IMR-90 (cell line): ENCODE data around the gene VGLL2. TPM values are rescaled to one million over a fixed set of nuclear protein-coding genes. Genes with fewer than 3 reads are reported as not detected.

Source experiments
- ATAC-seq: fragments of 200-7000 bp; cut with Tn5 transposase; 2 replicates; pipeline ENCODE4 v1.9.1; 2020; ENCODE audit warnings: low read depth, mild to moderate bottlenecking, moderate library complexity
- BruUV-seq: library from RNA; stranded (reverse); fragments of 400-500 nt; replicated peaks from 2 replicates; lab custom pipeline; 2021; lab: Mats Ljungman, UMichigan
- CTCF ChIA-PET: fragments of 300-600 bp; formaldehyde crosslinking; extraction: SDS; loops from one replicate; lab custom pipeline; 2021; ENCODE audit warnings: antibody characterized with exemption; lab: Yijun Ruan, JAX
- POLR2A ChIA-PET: fragments of 300-600 bp; sonication (Branson Sonifier 250); formaldehyde crosslinking; loops from one replicate; lab custom pipeline; 2022; ENCODE audit warnings: antibody characterized with exemption; ENCODE audit not compliant: unreplicated experiment; lab: Charles Lee
- DNase-seq: peaks from one replicate; pipeline ENCODE4 v3.0.0; 2013
- H2AFZ ChIP-seq: replicated peaks from 2 replicates; pipeline ENCODE3; 2013; ENCODE audit warnings: low read length, mild to moderate bottlenecking; ENCODE audit not compliant: poor library complexity
- H2AK5ac ChIP-seq: 2 replicates; pipeline ENCODE4 v1.6.1; 2013; ENCODE audit warnings: low read depth, low read length, inconsistent platforms
- H2AK9ac ChIP-seq: replicated peaks from 2 replicates; pipeline ENCODE3; 2013; ENCODE audit warnings: mild to moderate bottlenecking, low read depth, low read length, moderate library complexity; ENCODE audit not compliant: poor library complexity
- H2BK120ac ChIP-seq: 2 replicates; pipeline ENCODE4 v1.6.1; 2013; ENCODE audit warnings: low read depth, low read length, inconsistent platforms
- H2BK15ac ChIP-seq: 3 replicates; pipeline ENCODE4 v1.6.1; 2013; ENCODE audit warnings: low read depth, low read length, inconsistent platforms
- H2BK20ac ChIP-seq: 2 replicates; pipeline ENCODE4 v1.6.1; 2013; ENCODE audit warnings: low read depth, mild to moderate bottlenecking, inconsistent platforms, low read length, moderate library complexity
- H2BK5ac ChIP-seq: 2 replicates; pipeline ENCODE4 v1.6.1; 2013; ENCODE audit warnings: mild to moderate bottlenecking, low read depth, low read length, inconsistent platforms; ENCODE audit not compliant: poor library complexity, severe bottlenecking
- H3K14ac ChIP-seq: replicated peaks from 2 replicates; pipeline ENCODE4 v1.6.1; 2013; ENCODE audit warnings: low read depth, low read length, inconsistent platforms
- H3K18ac ChIP-seq: 2 replicates; pipeline ENCODE4 v1.6.1; 2013; ENCODE audit warnings: low read depth, low read length, control low read depth
- H3K23ac ChIP-seq: 2 replicates; pipeline ENCODE4 v1.6.1; 2013; ENCODE audit warnings: low read depth, low read length, inconsistent platforms
- H3K27ac ChIP-seq: 2 replicates; pipeline ENCODE4 v1.5.1; 2013; ENCODE audit warnings: mild to moderate bottlenecking, control low read depth, low read length; ENCODE audit not compliant: insufficient read depth
- H3K27me3 ChIP-seq: 2 replicates; pipeline ENCODE4 v1.6.1; 2013; ENCODE audit warnings: low read length; ENCODE audit not compliant: control insufficient read depth, insufficient read depth
- H3K36me3 ChIP-seq: 2 replicates; pipeline ENCODE4 v1.6.1; 2013; ENCODE audit warnings: low read length, mixed read lengths; ENCODE audit not compliant: control insufficient read depth, insufficient read depth
- H3K4ac ChIP-seq: 2 replicates; pipeline ENCODE4 v1.6.1; 2013; ENCODE audit warnings: low read depth, low read length, inconsistent platforms
- H3K4me1 ChIP-seq: 2 replicates; pipeline ENCODE4 v1.6.1; 2013; ENCODE audit warnings: low read length, mixed read lengths; ENCODE audit not compliant: control insufficient read depth, insufficient read depth
- H3K4me2 ChIP-seq: 2 replicates; pipeline ENCODE4 v1.6.1; 2013; ENCODE audit warnings: low read depth, mild to moderate bottlenecking, control low read depth, low read length, moderate library complexity
- H3K4me3 ChIP-seq: 2 replicates; pipeline ENCODE4 v1.5.1; 2013; ENCODE audit warnings: low read depth, mild to moderate bottlenecking, control low read depth, low read length, moderate library complexity; ENCODE audit not compliant: insufficient read depth
- H3K56ac ChIP-seq: 2 replicates; pipeline ENCODE4 v1.6.1; 2013; ENCODE audit warnings: low read length, inconsistent platforms; ENCODE audit not compliant: insufficient read depth; ENCODE audit errors: extremely low read depth
- H3K79me1 ChIP-seq, 2 experiments: 2 replicates each; pipeline ENCODE4 v1.6.1; 2013; ENCODE audit warnings: low read length in 2 of 2, inconsistent platforms in 1 of 2, low read depth in 1 of 2
- H3K9ac ChIP-seq: 2 replicates; pipeline ENCODE4 v1.6.1; 2013; ENCODE audit warnings: low read depth, low read length, control low read depth
- H3K9me1 ChIP-seq: 2 replicates; pipeline ENCODE4 v1.6.1; 2013; ENCODE audit warnings: low read length, inconsistent platforms; ENCODE audit not compliant: insufficient read depth
- H3K9me3 ChIP-seq: 2 replicates; pipeline ENCODE4 v1.6.1; 2013; ENCODE audit warnings: low read length; ENCODE audit not compliant: control insufficient read depth, insufficient read depth
- H4K20me1 ChIP-seq: 2 replicates; pipeline ENCODE4 v1.6.1; 2013; ENCODE audit warnings: low read length, inconsistent platforms; ENCODE audit not compliant: insufficient read depth
- H4K5ac ChIP-seq: 2 replicates; pipeline ENCODE4 v1.6.1; 2013; ENCODE audit warnings: mild to moderate bottlenecking, low read depth, low read length, control low read depth
- H4K8ac ChIP-seq, 2 experiments: 2 replicates each; pipeline ENCODE4 v1.6.1; 2013; ENCODE audit warnings: low read depth in 2 of 2, low read length in 2 of 2, control low read depth in 1 of 2, inconsistent platforms in 1 of 2
- H4K91ac ChIP-seq: 2 replicates; pipeline ENCODE4 v1.6.1; 2013; ENCODE audit warnings: low read depth, low read length, inconsistent platforms; ENCODE audit not compliant: insufficient read depth
- CEBPB ChIP-seq: IDR thresholded peaks from 2 replicates; pipeline ENCODE4 v1.6.1; 2012; ENCODE audit warnings: low read depth, low read length, improper control_type of control experiment
- CHD1 ChIP-seq: IDR thresholded peaks from 2 replicates; pipeline ENCODE4 v1.6.1; 2012; ENCODE audit warnings: low read depth, low read length, improper control_type of control experiment
- MAFK ChIP-seq: IDR thresholded peaks from 2 replicates; pipeline ENCODE4 v1.6.1; 2012; ENCODE audit warnings: low read depth, low read length, improper control_type of control experiment
- POLR2A ChIP-seq: IDR thresholded peaks from 2 replicates; pipeline ENCODE4 v1.6.1; 2012; ENCODE audit warnings: mild to moderate bottlenecking, low read depth, low read length
- RAD21 ChIP-seq: IDR thresholded peaks from 2 replicates; pipeline ENCODE4 v1.6.1; 2012; ENCODE audit warnings: low read length, improper control_type of control experiment
- WGBS, 2 experiments: methylation state at CpG; one replicate each; pipeline versions ENCODE4 v1.1.5 to v1.1.7; 2013; ENCODE audit warnings: missing lambda C conversion rate in 2 of 2; ENCODE audit not compliant: insufficient read length in 1 of 2; ENCODE audit errors: extremely low coverage in 2 of 2; 5-methylcytosine and 5-hydroxymethylcytosine counted together
- dilution Hi-C: fragments of 300-500 bp; cut with HindIII; formaldehyde crosslinking; loops from one replicate; pipeline ENCODE4 v1.14.3; 2018; ENCODE audit warnings: low sequenced_read_pairs; ENCODE audit not compliant: unreplicated experiment
- in situ Hi-C: fragments of 300-500 bp; cut with MboI; formaldehyde crosslinking; loops from 3 replicates; pipeline ENCODE4 v1.14.3; 2019; ENCODE audit warnings: low sequenced_read_pairs, inconsistent platforms, mixed read lengths
- intact Hi-C: fragments of 100-400 bp; cut with micrococcal nuclease; formaldehyde crosslinking; loops from 2 replicates; pipeline ENCODE4 v1.10.0; 2022
- polyA plus RNA-seq, 3 experiments: library from polyadenylated mRNA; depleted of rRNA; stranded (reverse); fragments of >200 nt; gene quantifications; 2 replicates each; pipeline ENCODE4 v1.2.3, GENCODE V29; 2012; ENCODE audit warnings: low replicate concordance in 1 of 3
- total RNA-seq: library from RNA; depleted of rRNA; stranded (reverse); fragments of >200 nt; gene quantifications from 2 replicates; pipeline ENCODE4 v1.2.3, GENCODE V29; 2012
- TF ChIP-seq, protein P1 (sequence below): fragments of 150-350 bp; IDR thresholded peaks from 2 replicates; pipeline ENCODE4 v1.6.1; 2017; ENCODE audit warnings: mild to moderate bottlenecking, antibody characterized with exemption, low read length, low read depth
- TF ChIP-seq, protein P2 (sequence below): conservative IDR thresholded peaks from 2 replicates; pipeline ENCODE4 v1.5.1; 2012; ENCODE audit warnings: mild to moderate bottlenecking, low read depth, low read length, improper control_type of control experiment

The VGLL2 gene
- total and polyA plus RNA-seq, 2 of the 4 experiments (the other 2 are of a cell fraction): not detected

DNA sequence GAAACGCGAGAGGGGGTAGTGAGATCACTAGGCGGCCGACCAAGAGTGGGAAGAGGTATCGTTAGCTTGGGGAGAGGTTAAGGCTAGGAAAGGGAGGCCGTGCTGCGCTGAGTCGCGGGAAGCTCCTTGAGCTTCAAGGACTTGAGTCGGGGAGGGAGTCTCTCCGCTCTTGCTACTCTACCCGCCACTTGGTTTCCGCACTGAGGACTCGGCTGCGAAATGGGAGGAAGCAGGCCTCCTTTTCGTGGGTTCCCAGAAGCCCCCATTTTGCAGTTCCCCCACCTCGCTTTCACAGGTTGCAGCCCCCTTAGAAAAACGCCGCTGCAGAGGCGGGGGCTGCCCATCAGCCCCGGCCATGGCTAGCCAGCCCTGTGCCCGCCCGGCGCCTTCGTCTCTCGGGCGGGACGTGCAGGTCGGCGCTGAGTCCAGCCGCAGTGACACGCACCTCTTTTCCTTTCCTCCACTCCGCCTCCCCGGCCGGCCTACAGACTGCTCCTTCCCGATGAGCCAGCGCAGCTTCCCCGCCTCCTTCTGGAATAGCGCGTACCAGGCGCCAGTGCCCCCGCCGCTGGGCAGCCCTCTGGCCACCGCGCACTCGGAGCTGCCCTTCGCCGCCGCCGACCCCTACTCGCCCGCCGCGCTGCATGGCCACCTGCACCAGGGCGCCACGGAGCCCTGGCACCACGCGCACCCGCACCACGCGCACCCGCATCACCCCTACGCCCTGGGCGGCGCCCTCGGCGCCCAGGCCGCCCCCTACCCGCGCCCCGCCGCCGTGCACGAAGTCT, 4.9 kb downstream of the VGLL2 start:
- Histone ChIP-seq H2BK120ac (no peak overlapping the region), H4K20me1 (no peaks in the 10 kb centered on the region), H3K4ac (no peak overlapping the region), H3K23ac (no peak overlapping the region), H2BK20ac (no peak overlapping the region), H3K36me3 (no peaks in the 10 kb centered on the region), H3K18ac (no peak overlapping the region), H2AK5ac (no peak overlapping the region), H3K27me3 (peaks cover 65% of the 10 kb centered on the region), H4K5ac (no peak overlapping the region), H3K9ac (no peak overlapping the region), H3K4me1 (no peaks in the 10 kb centered on the region; the same call in 1 of the 2 replicates), H3K9me3 (no peaks in the 10 kb centered on the region; the same call in 1 of the 2 replicates), H3K4me2 (no peak overlapping the region; the same call in 1 of the 2 replicates), H3K4me3 (no peak overlapping the region), H3K27ac (no peak overlapping the region), H2BK5ac (no peak overlapping the region), H4K8ac (no peak overlapping the region), H2BK15ac (no peak overlapping the region), H3K79me1 (no peaks in the 10 kb centered on the region), H2AFZ (peak overlapping the region; percentile 59), H3K9me1 (no peaks in the 10 kb centered on the region), H3K56ac (no peak overlapping the region), H3K14ac (no peak overlapping the region), H2AK9ac (no peak overlapping the region), H4K91ac (no peak overlapping the region)
- ATAC-seq (peak; percentile 48), DNase-seq (no peak)
- intact Hi-C loops (no loop called here), in situ Hi-C loops (no loop called here), dilution Hi-C loops (no loop called here)
- CTCF ChIA-PET: no interaction called here
- no peak for TF ChIP-seq POLR2A
- TF ChIP-seq CHD1: no peak
- TF ChIP-seq, protein P1, sequence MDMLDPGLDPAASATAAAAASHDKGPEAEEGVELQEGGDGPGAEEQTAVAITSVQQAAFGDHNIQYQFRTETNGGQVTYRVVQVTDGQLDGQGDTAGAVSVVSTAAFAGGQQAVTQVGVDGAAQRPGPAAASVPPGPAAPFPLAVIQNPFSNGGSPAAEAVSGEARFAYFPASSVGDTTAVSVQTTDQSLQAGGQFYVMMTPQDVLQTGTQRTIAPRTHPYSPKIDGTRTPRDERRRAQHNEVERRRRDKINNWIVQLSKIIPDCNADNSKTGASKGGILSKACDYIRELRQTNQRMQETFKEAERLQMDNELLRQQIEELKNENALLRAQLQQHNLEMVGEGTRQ: no peak
- TF ChIP-seq, protein P2, sequence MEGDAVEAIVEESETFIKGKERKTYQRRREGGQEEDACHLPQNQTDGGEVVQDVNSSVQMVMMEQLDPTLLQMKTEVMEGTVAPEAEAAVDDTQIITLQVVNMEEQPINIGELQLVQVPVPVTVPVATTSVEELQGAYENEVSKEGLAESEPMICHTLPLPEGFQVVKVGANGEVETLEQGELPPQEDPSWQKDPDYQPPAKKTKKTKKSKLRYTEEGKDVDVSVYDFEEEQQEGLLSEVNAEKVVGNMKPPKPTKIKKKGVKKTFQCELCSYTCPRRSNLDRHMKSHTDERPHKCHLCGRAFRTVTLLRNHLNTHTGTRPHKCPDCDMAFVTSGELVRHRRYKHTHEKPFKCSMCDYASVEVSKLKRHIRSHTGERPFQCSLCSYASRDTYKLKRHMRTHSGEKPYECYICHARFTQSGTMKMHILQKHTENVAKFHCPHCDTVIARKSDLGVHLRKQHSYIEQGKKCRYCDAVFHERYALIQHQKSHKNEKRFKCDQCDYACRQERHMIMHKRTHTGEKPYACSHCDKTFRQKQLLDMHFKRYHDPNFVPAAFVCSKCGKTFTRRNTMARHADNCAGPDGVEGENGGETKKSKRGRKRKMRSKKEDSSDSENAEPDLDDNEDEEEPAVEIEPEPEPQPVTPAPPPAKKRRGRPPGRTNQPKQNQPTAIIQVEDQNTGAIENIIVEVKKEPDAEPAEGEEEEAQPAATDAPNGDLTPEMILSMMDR: no peak
- TF ChIP-seq CEBPB: no peak
- no peak for TF ChIP-seq MAFK
- no peak for TF ChIP-seq RAD21
- no TSS peak for BruUV-seq
- WGBS, 2 experiments: 4% methylated on average over 42 of the region's 74 CpGs; no CpG with 5 or more reads in 1 of the 2 experiments
- POLR2A ChIA-PET: no interaction called here
